ENCODE measurements around the gene TCF7L2.

TCF7L2 gene
- 0.71 to 6.1 (median 2.2) reads per million in 4 experiments for total RNA-seq

DNA sequence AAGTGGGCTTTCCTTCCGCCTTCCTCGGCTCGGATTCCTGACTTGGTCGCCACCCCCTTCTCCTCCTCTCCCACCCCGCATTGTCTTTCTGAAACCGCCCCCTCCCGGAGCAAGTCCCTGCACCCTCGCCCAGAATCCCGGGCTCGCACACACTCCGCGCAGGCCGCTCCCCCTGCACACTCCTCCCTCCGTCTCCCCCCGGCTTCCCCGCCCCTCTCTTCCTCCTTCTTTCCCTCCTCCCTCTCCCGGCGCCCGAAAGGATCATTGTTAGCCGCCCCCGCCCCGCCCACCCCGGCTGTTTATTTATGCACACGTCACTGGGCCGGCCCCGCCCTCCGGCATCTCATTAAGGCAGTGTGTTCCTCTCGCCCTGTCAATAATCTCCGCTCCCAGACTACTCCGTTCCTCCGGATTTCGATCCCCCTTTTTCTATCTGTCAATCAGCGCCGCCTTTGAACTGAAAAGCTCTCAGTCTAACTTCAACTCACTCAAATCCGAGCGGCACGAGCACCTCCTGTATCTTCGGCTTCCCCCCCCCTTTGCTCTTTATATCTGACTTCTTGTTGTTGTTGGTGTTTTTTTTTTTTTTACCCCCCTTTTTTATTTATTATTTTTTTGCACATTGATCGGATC, at the start of gene TCF7L2:
Gene TCF7L2 (plus strand): TSS at position 373 of the 633 bp plus-strand sequence. CDS start 510 bp downstream, outside the sequence.
- peak; percentile 83 for DNase-seq

GRCh38 chr10:112902730-112903129, 47.3 kb upstream of the TCF7L2 start:
- no peak for DNase-seq

DNA sequence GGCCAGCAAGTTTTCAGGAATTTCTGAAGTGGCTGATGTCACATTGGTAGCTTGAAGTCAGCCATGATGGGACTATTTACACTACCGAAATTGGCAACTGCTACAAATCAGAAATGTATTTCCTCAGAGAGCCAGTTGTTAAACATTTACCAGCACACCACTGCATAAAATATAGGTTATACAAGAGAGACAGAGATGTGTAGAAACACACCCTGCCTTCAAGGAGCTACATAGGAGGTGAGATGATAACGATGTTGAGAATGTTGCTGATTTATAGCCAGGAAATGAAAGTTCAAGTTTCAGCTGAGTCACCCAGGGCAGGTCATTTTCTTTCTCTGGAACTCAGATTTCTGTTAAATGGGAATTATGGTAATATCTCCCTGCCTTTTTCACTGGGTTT, 46.0 kb upstream of the TCF7L2 start:
- DNase-seq, result no peak

DNA sequence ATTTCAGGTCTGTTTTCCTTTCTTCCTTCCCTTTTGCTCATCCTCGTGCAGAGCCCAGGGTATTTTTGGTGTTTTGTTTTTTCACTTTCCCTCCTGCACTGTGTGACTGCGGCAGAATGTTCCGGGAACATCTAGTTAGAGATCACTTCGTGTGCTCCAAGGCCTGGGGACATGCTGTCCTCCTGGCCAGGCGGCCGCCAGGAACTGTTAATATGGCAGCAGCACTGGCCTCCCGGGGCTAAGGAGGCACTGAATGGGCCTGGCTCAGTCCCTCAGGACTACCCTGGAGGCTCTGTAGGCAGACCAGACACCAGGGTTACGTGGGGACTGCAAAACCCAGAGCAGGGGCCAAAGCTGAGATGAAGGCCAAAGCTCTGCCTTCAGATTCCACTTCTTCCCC, 43.1 kb upstream of the TCF7L2 start:
- no peak for DNase-seq

DNA sequence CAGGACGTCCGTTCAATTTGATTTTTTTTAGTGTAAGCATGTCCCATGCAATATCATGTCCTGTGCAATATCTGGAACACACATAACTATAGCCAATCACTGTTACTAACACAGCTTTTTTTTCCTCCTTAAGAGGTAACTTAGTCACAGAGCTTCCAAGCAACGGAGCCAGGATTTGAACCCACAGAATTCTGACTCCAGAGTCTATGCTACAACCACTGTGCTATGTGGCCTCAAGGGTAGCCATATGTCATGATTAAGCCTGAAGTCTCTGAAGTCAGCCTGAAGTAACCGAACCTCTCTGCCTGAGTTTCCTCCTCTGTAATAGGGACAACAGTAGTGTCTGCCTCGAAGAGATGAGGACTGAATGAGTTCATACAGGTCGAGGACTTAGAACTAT, 42.2 kb upstream of the TCF7L2 start:
- DNase-seq, result no peak

- DNase-seq, result no peak
Measured at GRCh38 chr10:112911206-112911605, 38.8 kb upstream of the TCF7L2 start.

DNA sequence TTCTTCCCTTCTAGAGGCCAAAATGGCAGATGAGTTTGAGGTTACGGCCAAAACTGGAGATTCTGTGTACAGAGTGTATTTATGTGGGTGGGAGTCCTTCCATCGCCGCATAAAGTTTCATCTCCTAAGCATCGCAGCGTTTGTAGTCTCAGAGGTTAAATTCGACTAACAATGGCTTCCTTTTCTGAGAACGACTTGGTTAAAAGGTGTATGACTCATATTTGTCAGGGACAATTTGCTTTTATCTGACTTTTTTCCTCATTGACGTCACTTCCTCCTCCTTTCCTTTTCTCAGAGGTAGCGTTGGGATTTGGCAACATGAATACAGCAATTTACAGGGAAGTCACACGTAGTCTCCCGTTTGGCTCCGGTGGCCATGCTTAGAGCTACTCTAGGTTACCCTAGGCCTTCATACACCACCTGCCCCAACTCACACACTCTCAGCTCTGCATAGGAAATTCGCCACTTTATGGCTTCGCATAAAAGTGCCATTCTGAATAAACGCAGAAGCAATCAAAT, 37.6 kb upstream of the TCF7L2 start:
- no peak for DNase-seq

DNA sequence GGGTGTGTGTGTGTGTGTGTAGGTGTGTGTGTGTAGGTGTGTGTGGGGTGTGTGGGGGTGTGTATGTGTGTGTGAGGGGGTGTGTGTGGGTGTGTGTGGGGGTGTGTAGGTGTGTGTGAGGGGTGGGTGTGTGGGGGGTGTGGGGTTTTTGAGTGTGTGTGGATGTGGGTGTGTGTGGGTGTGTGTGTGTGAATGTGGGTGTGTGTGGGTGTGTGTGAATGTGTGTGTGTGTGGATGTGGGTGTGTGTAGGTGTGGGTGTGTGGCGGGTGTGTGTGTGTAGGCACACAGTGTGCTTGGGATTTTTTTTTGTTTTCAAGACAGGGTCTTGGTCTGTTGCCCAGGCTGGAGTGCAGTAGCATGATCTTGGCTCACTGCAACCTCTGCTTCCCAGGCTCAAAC, 36.8 kb upstream of the TCF7L2 start:
- DNase-seq, result no peak

GRCh38 chr10:112913661-112914287, 36.3 kb upstream of the TCF7L2 start:
- DNase-seq, result no peak

- no peak for DNase-seq
Measured at GRCh38 chr10:112914288-112914952, 35.6 kb upstream of the TCF7L2 start.

DNA sequence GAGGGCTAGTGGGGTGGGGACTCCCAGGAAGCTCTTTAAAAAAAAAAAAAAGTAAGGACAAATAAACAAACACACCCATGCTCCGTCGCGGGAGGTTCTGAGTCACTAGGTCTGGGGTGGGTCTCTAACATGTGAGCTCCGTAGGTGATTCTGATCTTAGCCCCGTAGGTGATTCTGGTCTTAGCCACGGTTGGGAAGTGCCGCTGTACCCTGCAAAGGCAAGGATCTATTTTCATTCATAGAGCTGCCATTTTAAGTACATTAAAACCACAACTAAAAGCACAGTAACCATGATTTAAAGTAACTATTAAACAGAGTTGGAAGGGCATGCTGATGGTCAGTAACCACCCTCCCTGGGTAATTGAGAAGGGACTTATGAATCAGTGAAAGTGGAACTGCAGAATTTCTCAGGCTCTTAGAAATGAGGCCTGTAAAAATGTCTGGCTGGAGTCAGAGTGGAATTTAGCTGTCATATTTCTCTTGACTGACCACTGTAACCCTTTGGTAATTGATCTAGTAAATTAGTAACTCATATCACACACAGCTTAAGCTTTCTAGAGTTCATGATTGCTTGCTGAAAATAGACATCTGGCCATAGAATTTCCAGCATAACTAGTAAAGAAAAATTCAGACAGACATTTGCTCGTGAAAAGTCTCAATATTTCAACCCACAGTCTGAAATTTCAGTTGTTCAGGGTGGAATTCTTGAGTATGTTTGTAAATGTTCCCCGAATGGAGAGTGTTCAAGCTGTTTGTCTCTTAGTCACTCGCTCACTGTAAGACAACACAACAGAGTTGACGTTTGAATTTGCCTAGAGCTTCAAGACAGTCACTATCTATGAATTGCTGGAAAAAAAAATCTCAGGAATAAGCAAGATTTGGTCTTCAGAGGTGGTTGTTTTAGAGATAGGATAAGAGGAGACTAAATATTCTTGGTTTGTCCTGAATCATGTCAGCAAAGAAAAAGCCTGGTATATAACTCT, 34.2 kb upstream of the TCF7L2 start:
- no peak for DNase-seq

DNA sequence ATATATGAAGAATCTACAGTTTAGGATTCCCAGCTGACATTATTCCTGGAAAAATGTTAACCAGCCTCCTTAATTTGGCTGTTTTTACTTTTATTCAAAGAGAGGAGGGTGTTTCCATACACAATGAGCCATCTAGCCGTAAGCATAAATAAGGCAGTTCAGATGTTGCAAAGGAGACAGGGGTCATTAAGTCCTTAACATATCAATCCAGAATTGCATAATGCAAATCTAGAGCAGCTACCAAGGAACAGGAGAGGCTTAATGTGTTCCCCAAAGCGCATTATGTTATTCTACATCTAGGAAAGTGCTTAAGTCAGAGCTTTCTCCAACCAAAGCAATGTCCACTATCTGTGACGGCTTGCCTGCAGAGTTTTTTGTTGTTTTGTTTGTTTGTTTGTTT, 32.4 kb upstream of the TCF7L2 start:
- no peak for DNase-seq

- DNase-seq, result no peak
Measured at GRCh38 chr10:112918771-112919170, 31.3 kb upstream of the TCF7L2 start.

GRCh38 chr10:112919721-112920120, 30.3 kb upstream of the TCF7L2 start:
- no peak for DNase-seq

GRCh38 chr10:112926906-112927688, 22.9 kb upstream of the TCF7L2 start:
- DNase-seq, result no peak

DNA sequence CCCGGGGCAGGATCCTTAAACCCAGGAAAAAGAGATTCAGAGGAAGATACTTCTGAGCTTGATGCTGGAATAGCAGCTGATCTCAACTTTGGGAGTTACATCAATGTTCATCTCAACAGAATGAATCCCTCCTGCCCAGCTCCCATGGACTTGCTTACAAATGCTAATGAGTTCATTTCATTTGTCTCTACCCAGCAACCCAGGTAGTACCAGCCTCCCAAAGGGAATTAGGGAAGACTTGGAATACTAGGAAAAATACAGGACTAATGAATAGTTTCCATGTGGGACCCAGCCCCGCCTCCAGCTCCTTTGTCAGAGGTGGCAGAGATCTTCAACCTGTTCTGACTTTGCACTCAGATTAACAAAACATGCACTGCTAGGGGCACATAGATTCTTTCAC, 22.1 kb upstream of the TCF7L2 start:
- no peak for DNase-seq

DNA sequence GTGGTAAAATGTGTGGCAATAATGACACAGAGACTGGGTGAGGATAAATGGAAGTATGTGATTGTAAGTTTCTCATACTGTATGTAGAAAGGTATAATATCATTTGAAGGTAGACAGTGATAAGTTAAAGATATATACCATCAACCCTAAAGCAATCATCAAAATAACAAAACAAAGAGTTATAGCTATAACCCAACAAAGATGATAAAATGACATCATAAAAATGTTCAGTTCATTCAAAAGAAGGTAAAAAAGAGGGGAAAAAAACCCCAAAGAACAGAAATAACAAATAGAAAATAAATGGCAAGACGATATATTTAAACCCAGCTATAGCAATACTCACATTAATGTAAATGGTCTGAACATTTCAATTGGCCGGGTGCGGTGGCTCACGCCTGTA, 17.4 kb upstream of the TCF7L2 start:
- no peak for DNase-seq

GRCh38 chr10:112934193-112934592, 15.9 kb upstream of the TCF7L2 start:
- DNase-seq, result no peak

- DNase-seq, result no peak
Measured at GRCh38 chr10:112938808-112939482, 11.1 kb upstream of the TCF7L2 start.

DNA sequence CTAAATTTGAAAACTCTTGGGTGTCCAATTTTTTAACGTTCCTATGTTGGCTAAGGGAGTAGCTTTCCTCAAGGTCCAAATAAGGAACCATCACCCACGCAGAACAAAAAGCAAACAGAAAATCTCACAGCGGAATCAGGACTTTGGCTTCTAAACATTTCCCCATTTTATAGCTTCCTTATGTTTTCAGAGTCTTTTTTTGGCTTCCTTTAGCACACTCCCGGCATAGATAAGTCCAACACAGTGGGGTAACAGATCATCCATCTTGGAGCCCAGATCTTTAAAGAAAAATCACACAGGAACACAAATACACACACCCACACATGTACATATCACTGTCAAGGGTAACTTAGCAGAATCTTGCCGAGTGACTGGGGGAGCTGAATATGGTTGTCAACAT, 4.2 kb upstream of the TCF7L2 start:
- no peak for DNase-seq

DNA sequence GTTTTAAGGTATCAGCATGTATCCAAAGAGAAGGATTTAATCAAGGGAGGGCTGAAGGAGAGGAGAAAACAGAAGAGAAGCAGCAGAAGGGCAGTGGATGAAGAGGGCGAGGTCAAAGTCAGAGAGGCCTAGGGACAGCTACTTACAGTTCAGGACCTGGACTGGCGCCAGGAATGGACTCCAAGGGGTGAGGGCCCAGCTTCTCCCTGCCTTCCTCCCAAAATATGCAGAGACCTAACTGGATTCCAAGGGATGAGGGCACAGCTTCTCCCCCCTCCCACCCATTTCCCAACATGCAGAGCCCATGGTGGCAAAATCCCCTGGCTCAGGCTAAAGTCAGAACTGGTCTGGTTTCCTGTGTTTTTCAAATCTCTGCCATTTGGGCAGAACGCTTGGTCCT, 3.4 kb upstream of the TCF7L2 start:
- no peak for DNase-seq

Measured in effector CD8-positive, alpha-beta T cell (primary cell).